OCI-LY3 (cell line): ENCODE data around the gene HEXB.

Experiments
- H2AFZ ChIP-seq: fragments of 200-600, 300-600 bp; shearing (Covaris generic); 2 replicates; pipeline ENCODE4 v1.6.0; 2014; ENCODE audit warnings: antibody characterized with exemption, low read depth, low read length
- H3K27ac ChIP-seq: fragments of 200-600, 300-600 bp; sonication (generic); 2 replicates; pipeline ENCODE4 v1.5.1; 2014; ENCODE audit warnings: mild to moderate bottlenecking, low read length, moderate library complexity, mixed read lengths
- H3K27me3 ChIP-seq: fragments of 200-600, 300-600 bp; sonication (generic); 2 replicates; pipeline ENCODE4 v1.6.1; 2014; ENCODE audit warnings: low read depth, low read length, mixed read lengths
- H3K36me3 ChIP-seq: fragments of 200-600, 300-600 bp; sonication (generic); replicated peaks from 2 replicates; pipeline ENCODE3; 2014; ENCODE audit warnings: low read depth, low read length, mixed read lengths
- H3K4me1 ChIP-seq: fragments of 300-600, 200-600 bp; sonication (generic); 2 replicates; pipeline ENCODE4 v1.6.1; 2014; ENCODE audit warnings: low read length, mixed read lengths
- H3K4me2 ChIP-seq: fragments of 200-600, 300-600 bp; sonication (generic); 2 replicates; pipeline ENCODE4 v1.6.1; 2014; ENCODE audit warnings: low read length, mixed read lengths
- H3K4me3 ChIP-seq: fragments of 300-600, 200-600 bp; sonication (generic); 2 replicates; pipeline ENCODE4 v1.5.1; 2014; ENCODE audit warnings: antibody characterized with exemption, mild to moderate bottlenecking, low read length, moderate library complexity
- H3K79me2 ChIP-seq: fragments of 300-600, 200-600 bp; shearing (Covaris generic); 2 replicates; pipeline ENCODE4 v1.6.1; 2014; ENCODE audit warnings: mild to moderate bottlenecking, low read length, mixed read lengths
- H3K9ac ChIP-seq: fragments of 300-600, 200-600 bp; shearing (Covaris generic); 2 replicates; pipeline ENCODE4 v1.6.0; 2014; ENCODE audit warnings: mild to moderate bottlenecking, low read length, moderate library complexity
- H3K9me3 ChIP-seq: fragments of 200-600, 300-600 bp; shearing (Covaris generic); 2 replicates; pipeline ENCODE4 v1.6.1; 2014; ENCODE audit warnings: low read length, mixed read lengths; ENCODE audit not compliant: insufficient read depth
- H4K20me1 ChIP-seq: fragments of 200-600, 300-600 bp; sonication (generic); 2 replicates; pipeline ENCODE4 v1.6.1; 2016; ENCODE audit warnings: low read length, mixed read lengths; ENCODE audit not compliant: insufficient read depth
- CTCF ChIP-seq: fragments of 200-600, 300-600 bp; sonication (generic); IDR thresholded peaks from 2 replicates; pipeline ENCODE4 v1.5.1; 2014; ENCODE audit warnings: antibody characterized with exemption, low read length, low read depth
- EZH2phosphoT487 ChIP-seq: fragments of 200-600 bp; shearing (Covaris generic); IDR thresholded peaks from 2 replicates; pipeline ENCODE4 v1.6.1; 2018; ENCODE audit warnings: antibody characterized with exemption, mixed run types, low read depth

HEXB gene

GRCh38 chr5:74652576-74652975 is 32.5 kb upstream of the HEXB start:
- Histone ChIP-seq H3K9me3 (no peaks in the 10 kb centered on the region), H3K9ac (no peak overlapping the region), H3K4me1 (no peaks in the 10 kb centered on the region), H3K27me3 (peaks cover 7% of the 10 kb centered on the region; the same call in 1 of the 2 replicates), H3K36me3 (no peaks in the 10 kb centered on the region), H2AFZ (no peak overlapping the region), H4K20me1 (no peaks in the 10 kb centered on the region), H3K27ac (no peak overlapping the region), H3K4me2 (no peak overlapping the region), H3K79me2 (no peaks in the 10 kb centered on the region), H3K4me3 (no peak overlapping the region)
- TF ChIP-seq EZH2phosphoT487 (no peak), CTCF (no peak)

- Histone ChIP-seq H3K4me1 (no peaks in the 10 kb centered on the region), H3K9me3 (no peaks in the 10 kb centered on the region), H3K4me3 (no peak overlapping the region), H4K20me1 (no peaks in the 10 kb centered on the region), H3K27ac (no peak overlapping the region), H3K36me3 (no peaks in the 10 kb centered on the region), H3K9ac (no peak overlapping the region), H2AFZ (no peak overlapping the region), H3K27me3 (peaks cover 7% of the 10 kb centered on the region; the same call in 1 of the 2 replicates), H3K79me2 (no peaks in the 10 kb centered on the region), H3K4me2 (no peak overlapping the region)
- no peak for TF ChIP-seq CTCF
- no peak for TF ChIP-seq EZH2phosphoT487
Observed at GRCh38 chr5:74653991-74654390, 31.0 kb upstream of the HEXB start.

- Histone ChIP-seq H3K79me2 (no peaks in the 10 kb centered on the region), H3K27me3 (no peaks in the 10 kb centered on the region), H3K4me3 (no peak overlapping the region), H3K9ac (no peak overlapping the region), H3K4me1 (no peaks in the 10 kb centered on the region), H3K27ac (no peak overlapping the region), H3K9me3 (no peaks in the 10 kb centered on the region), H2AFZ (no peak overlapping the region), H4K20me1 (no peaks in the 10 kb centered on the region), H3K4me2 (no peak overlapping the region), H3K36me3 (no peaks in the 10 kb centered on the region)
- TF ChIP-seq CTCF (no peak), EZH2phosphoT487 (no peak)
Observed at GRCh38 chr5:74655206-74655605, 29.8 kb upstream of the HEXB start.

GRCh38 chr5:74655716-74656115 is 29.3 kb upstream of the HEXB start:
- Histone ChIP-seq H3K9ac (no peak overlapping the region), H3K4me1 (no peaks in the 10 kb centered on the region), H3K27me3 (no peaks in the 10 kb centered on the region), H3K36me3 (no peaks in the 10 kb centered on the region), H4K20me1 (no peaks in the 10 kb centered on the region), H3K4me2 (no peak overlapping the region), H3K4me3 (no peak overlapping the region), H3K9me3 (no peaks in the 10 kb centered on the region), H3K27ac (no peak overlapping the region), H2AFZ (no peak overlapping the region), H3K79me2 (no peaks in the 10 kb centered on the region)
- TF ChIP-seq CTCF: no peak
- TF ChIP-seq EZH2phosphoT487: no peak
